Measurements from ENCODE around the gene RBMS1.

DNA sequence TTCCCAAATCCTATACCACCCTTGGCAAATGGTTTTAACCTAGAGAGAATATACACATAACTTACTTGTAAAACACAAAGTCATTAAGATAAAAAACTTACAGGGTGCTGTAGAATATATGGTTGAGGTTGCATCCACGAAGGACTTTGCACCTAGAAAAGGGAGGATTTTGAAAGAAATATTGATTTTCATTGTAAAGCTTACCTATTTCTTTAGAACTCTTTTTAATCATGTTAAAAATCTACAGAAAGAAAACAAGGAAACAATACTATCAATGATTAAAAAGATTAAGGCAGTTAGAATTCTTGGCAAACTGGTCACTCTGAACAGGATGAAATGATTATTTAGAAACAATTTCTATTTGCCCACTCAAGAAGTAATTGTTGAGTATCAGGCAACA lies 212.4 kb downstream of the RBMS1 start:
- TF ChIP-seq, protein P1, sequence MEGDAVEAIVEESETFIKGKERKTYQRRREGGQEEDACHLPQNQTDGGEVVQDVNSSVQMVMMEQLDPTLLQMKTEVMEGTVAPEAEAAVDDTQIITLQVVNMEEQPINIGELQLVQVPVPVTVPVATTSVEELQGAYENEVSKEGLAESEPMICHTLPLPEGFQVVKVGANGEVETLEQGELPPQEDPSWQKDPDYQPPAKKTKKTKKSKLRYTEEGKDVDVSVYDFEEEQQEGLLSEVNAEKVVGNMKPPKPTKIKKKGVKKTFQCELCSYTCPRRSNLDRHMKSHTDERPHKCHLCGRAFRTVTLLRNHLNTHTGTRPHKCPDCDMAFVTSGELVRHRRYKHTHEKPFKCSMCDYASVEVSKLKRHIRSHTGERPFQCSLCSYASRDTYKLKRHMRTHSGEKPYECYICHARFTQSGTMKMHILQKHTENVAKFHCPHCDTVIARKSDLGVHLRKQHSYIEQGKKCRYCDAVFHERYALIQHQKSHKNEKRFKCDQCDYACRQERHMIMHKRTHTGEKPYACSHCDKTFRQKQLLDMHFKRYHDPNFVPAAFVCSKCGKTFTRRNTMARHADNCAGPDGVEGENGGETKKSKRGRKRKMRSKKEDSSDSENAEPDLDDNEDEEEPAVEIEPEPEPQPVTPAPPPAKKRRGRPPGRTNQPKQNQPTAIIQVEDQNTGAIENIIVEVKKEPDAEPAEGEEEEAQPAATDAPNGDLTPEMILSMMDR (IDR thresholded peaks at IDR 0.05), result no peak
- no peak for TF ChIP-seq POLR2A (IDR thresholded peaks at IDR 0.05)
